Tibial nerve (tissue), 4 donors: ENCODE results near the gene KRTAP2-4. TPM values are rescaled to one million over a fixed set of nuclear protein-coding genes. Genes with fewer than 3 reads are reported as not detected.

ENCODE experiments used
- DNase-seq, 2 donors: peaks; one replicate each; pipeline ENCODE4 v3.0.0-alpha.2; 2019; ENCODE audit warnings: low spot score in 2 of 2
- H3K27ac ChIP-seq, 4 donors: fragments of 200-600 bp; sonication (generic) in 3 of 4; one replicate each; pipeline ENCODE4 v1.5.1; 2017 to 2019; ENCODE audit warnings: mild to moderate bottlenecking in 1 of 4
- H3K27me3 ChIP-seq, 2 donors: fragments of 200-600 bp; sonication (generic) in 1 of 2; one replicate each; pipeline versions ENCODE4 v1.5.1 to v1.6.0; 2017 to 2019
- H3K36me3 ChIP-seq, 3 donors: fragments of 200-600 bp; sonication (generic); one replicate each; pipeline ENCODE4 v1.5.1; 2018 to 2019
- H3K4me1 ChIP-seq, 4 donors: fragments of 200-600 bp; sonication (generic) in 3 of 4; one replicate each; pipeline ENCODE4 v1.5.1; 2017 to 2019
- H3K4me3 ChIP-seq, 4 donors: fragments of 200-600 bp; sonication (generic) in 3 of 4; one replicate each; pipeline ENCODE4 v1.5.1; 2017 to 2019; ENCODE audit warnings: mild to moderate bottlenecking in 1 of 4, moderate library complexity in 1 of 4
- H3K9me3 ChIP-seq, 4 donors: fragments of 200-600 bp; sonication (generic) in 3 of 4; one replicate each; pipeline ENCODE4 v1.5.1; 2017 to 2019
- EP300 ChIP-seq, 2 donors: sonication (generic); formaldehyde crosslinking; IDR thresholded peaks; one replicate each; pipeline ENCODE4 v1.6.1; 2017; ENCODE audit warnings: antibody characterized with exemption in 2 of 2, mild to moderate bottlenecking in 1 of 2
- POLR2A ChIP-seq, 2 donors: fragments of 450-650 bp; IDR thresholded peaks; one replicate each; pipeline ENCODE4 v1.6.1; 2017; ENCODE audit warnings: antibody characterized with exemption in 2 of 2, mild to moderate bottlenecking in 2 of 2, moderate library complexity in 2 of 2
- WGBS, 2 donors: methylation state at CpG; one replicate each; pipeline ENCODE4 v1.1.5; 2018; 5-methylcytosine and 5-hydroxymethylcytosine counted together
- total RNA-seq, 4 donors: library from RNA; depleted of rRNA; stranded (reverse); fragments of >200 nt; gene quantifications; one replicate each; pipeline ENCODE4 v1.1.0, GENCODE V29; 2016
- TF ChIP-seq, protein P1 (sequence below), 5 experiments: fragments of 200-600 bp in 3 of 5; fragments of 450-650 bp in 2 of 5; sonication (generic) in 3 of 5; IDR thresholded peaks; one replicate each; pipeline ENCODE4 v1.5.1; 2016 to 2019; ENCODE audit warnings: antibody characterized with exemption in 5 of 5, mild to moderate bottlenecking in 3 of 5, moderate library complexity in 2 of 5

The KRTAP2-4 gene
- total RNA-seq, 4 donors from 2014 or later: not detected

GRCh38 chr17:41029633-41030245 lies 35.9 kb downstream of the KRTAP2-4 start, which contains the start of gene KRTAP1-4:
KRTAP1-4 (minus strand) TSS chr17:41030195; CDS start chr17:41030078, 117 bp downstream.
- no peak for DNase-seq
- H3K4me1 ChIP-seq: no peaks in the 10 kb centered on the region
- H3K4me3 ChIP-seq: no peak within 1 kb of the TSS
- WGBS, 2 donors: 80 to 82% methylated on average over 7 to 12 of the region's 12 CpGs
- no peaks in the 10 kb centered on the region for H3K27me3 ChIP-seq
- TF ChIP-seq EP300 (IDR thresholded peaks at IDR 0.05): no peak
- TF ChIP-seq, protein P1, sequence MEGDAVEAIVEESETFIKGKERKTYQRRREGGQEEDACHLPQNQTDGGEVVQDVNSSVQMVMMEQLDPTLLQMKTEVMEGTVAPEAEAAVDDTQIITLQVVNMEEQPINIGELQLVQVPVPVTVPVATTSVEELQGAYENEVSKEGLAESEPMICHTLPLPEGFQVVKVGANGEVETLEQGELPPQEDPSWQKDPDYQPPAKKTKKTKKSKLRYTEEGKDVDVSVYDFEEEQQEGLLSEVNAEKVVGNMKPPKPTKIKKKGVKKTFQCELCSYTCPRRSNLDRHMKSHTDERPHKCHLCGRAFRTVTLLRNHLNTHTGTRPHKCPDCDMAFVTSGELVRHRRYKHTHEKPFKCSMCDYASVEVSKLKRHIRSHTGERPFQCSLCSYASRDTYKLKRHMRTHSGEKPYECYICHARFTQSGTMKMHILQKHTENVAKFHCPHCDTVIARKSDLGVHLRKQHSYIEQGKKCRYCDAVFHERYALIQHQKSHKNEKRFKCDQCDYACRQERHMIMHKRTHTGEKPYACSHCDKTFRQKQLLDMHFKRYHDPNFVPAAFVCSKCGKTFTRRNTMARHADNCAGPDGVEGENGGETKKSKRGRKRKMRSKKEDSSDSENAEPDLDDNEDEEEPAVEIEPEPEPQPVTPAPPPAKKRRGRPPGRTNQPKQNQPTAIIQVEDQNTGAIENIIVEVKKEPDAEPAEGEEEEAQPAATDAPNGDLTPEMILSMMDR (IDR thresholded peaks at IDR 0.05): no peak
- no peak for TF ChIP-seq POLR2A (IDR thresholded peaks at IDR 0.05)
- H3K9me3 ChIP-seq: no peaks in the 10 kb centered on the region
- H3K36me3 ChIP-seq: no peaks in the 10 kb centered on the region
- no peak within 1 kb of the TSS for H3K27ac ChIP-seq

GRCh38 chr17:41026715-41027471 lies 38.8 kb downstream of the KRTAP2-4 start, which contains the start of gene KRTAP1-5:
KRTAP1-5 (minus strand) TSS chr17:41027208; CDS start chr17:41027155, 53 bp downstream.
- Histone ChIP-seq H3K4me3 (no peak within 1 kb of the TSS), H3K9me3 (no peaks in the 10 kb centered on the region), H3K36me3 (no peaks in the 10 kb centered on the region), H3K27me3 (no peaks in the 10 kb centered on the region), H3K4me1 (no peaks in the 10 kb centered on the region), H3K27ac (no peak within 1 kb of the TSS)
- DNase-seq: no peak
- TF ChIP-seq, protein P1 (IDR thresholded peaks at IDR 0.05): no peak
- TF ChIP-seq POLR2A (IDR thresholded peaks at IDR 0.05) (no peak), EP300 (IDR thresholded peaks at IDR 0.05) (no peak)
- 80 to 87% methylated on average over 6 to 9 of the region's 9 CpGs for WGBS, 2 donors

DNA sequence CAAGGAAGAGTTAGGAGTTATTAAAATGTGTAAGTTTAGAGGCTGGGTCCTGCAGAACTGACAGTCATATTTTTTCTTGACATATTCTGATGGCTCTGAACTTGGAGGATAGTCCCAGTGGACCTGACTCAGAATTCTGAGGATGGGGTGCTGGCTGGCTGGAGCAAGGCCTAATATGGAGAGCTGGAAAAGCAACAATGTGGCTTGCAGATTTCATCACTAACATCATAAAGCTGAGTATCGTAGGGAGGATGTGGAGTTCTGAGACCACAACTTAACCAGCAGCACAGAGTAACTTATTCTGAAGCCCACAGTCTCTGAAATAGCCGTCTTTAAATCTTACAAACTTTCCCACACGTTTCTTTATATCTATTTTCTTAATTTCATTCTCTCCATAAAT lies 41.0 kb downstream of the KRTAP2-4 start:
- DNase-seq: no peak
- no peak overlapping the region for H3K27ac ChIP-seq
- no peaks in the 10 kb centered on the region for H3K27me3 ChIP-seq
- no peaks in the 10 kb centered on the region for H3K36me3 ChIP-seq
- TF ChIP-seq EP300 (IDR thresholded peaks at IDR 0.05): no peak
- no peak overlapping the region for H3K4me3 ChIP-seq
- no peaks in the 10 kb centered on the region for H3K9me3 ChIP-seq
- H3K4me1 ChIP-seq: no peaks in the 10 kb centered on the region
- WGBS, 2 donors: 82 to 85% methylated on average over 3 of the region's 3 CpGs

- no peak for DNase-seq
- H3K36me3 ChIP-seq: no peaks in the 10 kb centered on the region
- H3K27ac ChIP-seq: no peak overlapping the region
- H3K4me1 ChIP-seq: no peaks in the 10 kb centered on the region
- no peak overlapping the region for H3K4me3 ChIP-seq
- no peaks in the 10 kb centered on the region for H3K27me3 ChIP-seq
- TF ChIP-seq, protein P1 (IDR thresholded peaks at IDR 0.05): no peak
- TF ChIP-seq EP300 (IDR thresholded peaks at IDR 0.05) (no peak), POLR2A (IDR thresholded peaks at IDR 0.05) (no peak)
- H3K9me3 ChIP-seq: no peaks in the 10 kb centered on the region
Observed at GRCh38 chr17:41020336-41020735, 45.3 kb downstream of the KRTAP2-4 start.

DNA sequence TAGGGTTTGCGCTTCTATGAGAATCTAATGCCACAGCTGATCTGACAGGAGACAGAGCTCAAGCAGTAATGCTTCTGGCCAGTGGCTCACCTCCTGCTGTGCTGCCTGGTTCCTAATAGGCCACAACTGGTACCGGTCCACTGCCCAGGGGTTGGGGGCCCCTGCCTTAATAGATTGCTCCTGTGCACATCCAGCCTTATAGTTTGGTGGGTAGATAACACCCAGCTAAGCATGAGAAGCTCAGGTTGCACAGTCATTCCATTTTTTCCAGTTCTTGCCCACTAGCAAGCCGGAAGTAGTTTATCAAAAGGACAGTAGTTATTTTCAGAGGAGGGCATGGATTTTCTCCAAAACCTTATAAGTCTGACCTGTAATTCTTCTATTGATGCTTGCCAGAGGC lies 46.3 kb downstream of the KRTAP2-4 start:
- DNase-seq: no peak
- no peak overlapping the region for H3K4me3 ChIP-seq
- H3K36me3 ChIP-seq: no peaks in the 10 kb centered on the region
- TF ChIP-seq POLR2A (IDR thresholded peaks at IDR 0.05) (no peak), EP300 (IDR thresholded peaks at IDR 0.05) (no peak)
- TF ChIP-seq, protein P1 (IDR thresholded peaks at IDR 0.05): no peak
- WGBS, 2 donors: 88 to 93% methylated on average over 3 of the region's 3 CpGs
- no peak overlapping the region for H3K27ac ChIP-seq
- H3K27me3 ChIP-seq: no peaks in the 10 kb centered on the region
- H3K4me1 ChIP-seq: no peaks in the 10 kb centered on the region
- no peaks in the 10 kb centered on the region for H3K9me3 ChIP-seq
